Measurements from ENCODE around the gene LNPEP. TPM values are rescaled to one million over a fixed set of nuclear protein-coding genes. Genes with fewer than 3 reads are reported as not detected.

LNPEP gene
- total and polyA plus RNA-seq, 2 of the 13 experiments (the other 11 are each of a cell fraction or from before 2014, with no cell fraction given), result 8.0 to 16.9 TPM

- no peaks in the 10 kb centered on the region for H4K20me1 ChIP-seq (ENCODE audit: insufficient read depth, low read length)
- H3K27me3 ChIP-seq (ENCODE audit: control insufficient read depth in 1 of 2, insufficient read depth in 2 of 2, low read length in 2 of 2), result no peaks in the 10 kb centered on the region
- intact Hi-C loops (cut with micrococcal nuclease; ENCODE audit: unreplicated experiment) (no loop called here), in situ Hi-C loops (cut with HindIII; ENCODE audit: extremely low pct_ligation_motif_present, low pct_unique_long_range_greater_than_20kb) (no loop called here)
- DNase-seq (ENCODE audit: low spot score) (no peak), ATAC-seq (no peak), FAIRE-seq (no peak)
- H3K4me3 ChIP-seq (replicated peaks in 1 of 3; ENCODE audit: insufficient read depth in 1 of 3, low read depth in 2 of 3, low read length in 3 of 3), result no peak overlapping the region
- ChIA-PET POLR2A (no interaction called here), CTCF (ENCODE audit: low intra/inter-chr PET ratio, low total read pairs) (no interaction called here)
- no peaks in the 10 kb centered on the region for H3K9me3 ChIP-seq (ENCODE audit: low read length)
- BruUV-seq (replicated peaks), result no TSS peak
- 82% methylated on average over 7 of the region's 7 CpGs for WGBS (ENCODE audit: low lambda C conversion rate)
- no peaks in the 10 kb centered on the region for H3K36me3 ChIP-seq (replicated peaks in 1 of 2; ENCODE audit: control insufficient read depth in 1 of 2, insufficient read depth in 2 of 2, low read length in 2 of 2)
- H3K4me2 ChIP-seq (ENCODE audit: low read depth, low read length), result no peak overlapping the region
- H3K27ac ChIP-seq (ENCODE audit: extremely low read length, insufficient read depth, low read length), result no peak overlapping the region
- H3K4me1 ChIP-seq (ENCODE audit: insufficient read depth, low read length), result peaks cover 26% of the 10 kb centered on the region; the same call in 1 of the 2 replicates
- H3K79me2 ChIP-seq (ENCODE audit: insufficient read depth, low read length), result peaks cover 24% of the 10 kb centered on the region
- no peak overlapping the region for H3K9ac ChIP-seq (ENCODE audit: insufficient read depth, low read depth, low read length)
- H2AFZ ChIP-seq (ENCODE audit: low read length), result no peak overlapping the region
- TF ChIP-seq ZNF749 (CRISPR knock-in tag; IDR thresholded peaks at IDR 0.05; ENCODE audit: borderline replicate concordance) (no peak), ZNF790 (CRISPR knock-in tag; IDR thresholded peaks at IDR 0.05; ENCODE audit: borderline replicate concordance) (no peak), ISX (CRISPR knock-in tag; conservative IDR thresholded peaks at IDR 0.05) (no peak), ZNF546 (CRISPR knock-in tag; conservative IDR thresholded peaks at IDR 0.05) (no peak), FOSL2 (CRISPR knock-in tag; IDR thresholded peaks at IDR 0.05) (no peak), ZFP91 (CRISPR knock-in tag; IDR thresholded peaks at IDR 0.05; ENCODE audit: borderline replicate concordance) (no peak)
These were observed 17.3 kb downstream of the LNPEP start for GRCh38 chr5:96952974-96953730.

All from HepG2 (cell line).